HG02798 (cell line): ENCODE data around the gene OVAAL.

Experiments used
- ATAC-seq: cut with Tn5 transposase; IDR thresholded peaks from one replicate; pipeline ENCODE4 v1.9.1; 2021; ENCODE audit warnings: mild to moderate bottlenecking; ENCODE audit not compliant: unreplicated experiment, poor library complexity

OVAAL gene

DNA sequence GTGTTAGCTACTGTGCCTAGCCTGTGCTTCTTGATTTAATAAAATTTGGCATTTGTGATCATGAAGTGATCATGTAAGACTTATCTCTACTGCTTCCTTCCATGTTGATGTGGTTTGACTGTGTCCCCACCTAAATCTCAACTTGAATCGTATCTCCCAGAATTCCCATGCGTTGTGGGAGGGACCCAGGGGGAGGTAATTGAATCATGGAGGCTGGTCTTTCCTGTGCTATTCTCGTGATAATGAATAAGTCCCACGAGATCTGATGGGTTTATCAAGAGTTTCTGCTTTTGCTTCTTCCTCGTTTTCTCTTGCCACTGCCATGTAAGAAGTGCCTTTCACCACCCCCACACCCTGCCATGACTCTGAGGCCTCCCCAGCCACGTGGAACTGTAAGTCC, at the start of gene OVAAL:
Gene OVAAL (plus strand): TSS at position 301 of the 400 bp plus-strand sequence.
- ATAC-seq, result no peak

- ATAC-seq, result no peak
Measured at GRCh38 chr1:180510882-180511281, 47.9 kb upstream of the OVAAL start.

GRCh38 chr1:180513531-180513930, 45.2 kb upstream of the OVAAL start:
- ATAC-seq, result no peak

GRCh38 chr1:180515364-180515763, 43.4 kb upstream of the OVAAL start:
- ATAC-seq, result no peak

DNA sequence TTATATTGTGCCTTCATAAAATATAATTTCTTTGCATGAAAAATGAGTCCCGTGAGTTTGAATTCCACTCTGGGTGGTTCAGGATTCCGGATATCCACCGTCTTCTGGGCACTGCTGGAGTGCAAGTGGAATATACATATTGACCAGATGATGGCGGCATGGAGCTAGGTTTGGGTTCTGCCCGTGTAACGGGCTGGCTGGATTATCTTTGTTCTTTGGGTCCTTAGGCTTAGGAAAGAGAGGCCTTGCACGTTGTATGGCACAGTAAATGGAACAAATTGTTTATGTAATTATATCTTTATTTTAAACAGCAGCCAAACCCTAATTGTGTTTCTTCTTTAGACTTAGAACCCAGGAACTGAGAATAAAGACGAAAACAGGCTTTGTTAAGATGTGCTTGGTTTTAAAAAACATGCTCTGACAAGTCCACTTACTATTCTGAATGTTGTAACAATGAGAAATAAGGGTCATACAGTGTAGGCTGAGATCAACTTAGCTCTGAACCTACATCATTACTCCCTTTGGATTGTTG, 42.8 kb upstream of the OVAAL start:
- peak; percentile 92 for ATAC-seq

DNA sequence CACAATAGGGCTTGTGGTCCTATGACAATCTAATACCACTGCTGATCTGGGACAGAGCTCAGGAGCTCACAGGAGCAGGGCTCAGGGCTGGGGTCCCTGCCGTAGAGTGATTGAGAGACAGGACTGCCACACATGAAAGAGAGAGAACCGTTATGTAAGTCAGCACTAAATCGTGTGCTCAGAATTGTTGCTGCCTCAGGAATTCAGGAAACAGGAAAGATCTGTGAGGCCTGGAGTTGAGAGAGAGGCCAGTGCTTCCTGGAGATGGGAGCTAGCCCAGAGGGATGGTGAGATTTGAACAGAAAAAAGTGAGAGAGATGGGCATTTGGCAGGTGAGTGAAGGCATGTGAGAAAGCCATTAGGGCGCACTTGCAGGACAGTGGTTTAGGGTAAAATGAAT, 38.9 kb upstream of the OVAAL start:
- no peak for ATAC-seq

- no peak for ATAC-seq
Measured at GRCh38 chr1:180521474-180522212, 37.1 kb upstream of the OVAAL start.

GRCh38 chr1:180522213-180522515, 36.6 kb upstream of the OVAAL start:
- ATAC-seq, result no peak

GRCh38 chr1:180524160-180524914, 34.4 kb upstream of the OVAAL start:
- no peak for ATAC-seq

DNA sequence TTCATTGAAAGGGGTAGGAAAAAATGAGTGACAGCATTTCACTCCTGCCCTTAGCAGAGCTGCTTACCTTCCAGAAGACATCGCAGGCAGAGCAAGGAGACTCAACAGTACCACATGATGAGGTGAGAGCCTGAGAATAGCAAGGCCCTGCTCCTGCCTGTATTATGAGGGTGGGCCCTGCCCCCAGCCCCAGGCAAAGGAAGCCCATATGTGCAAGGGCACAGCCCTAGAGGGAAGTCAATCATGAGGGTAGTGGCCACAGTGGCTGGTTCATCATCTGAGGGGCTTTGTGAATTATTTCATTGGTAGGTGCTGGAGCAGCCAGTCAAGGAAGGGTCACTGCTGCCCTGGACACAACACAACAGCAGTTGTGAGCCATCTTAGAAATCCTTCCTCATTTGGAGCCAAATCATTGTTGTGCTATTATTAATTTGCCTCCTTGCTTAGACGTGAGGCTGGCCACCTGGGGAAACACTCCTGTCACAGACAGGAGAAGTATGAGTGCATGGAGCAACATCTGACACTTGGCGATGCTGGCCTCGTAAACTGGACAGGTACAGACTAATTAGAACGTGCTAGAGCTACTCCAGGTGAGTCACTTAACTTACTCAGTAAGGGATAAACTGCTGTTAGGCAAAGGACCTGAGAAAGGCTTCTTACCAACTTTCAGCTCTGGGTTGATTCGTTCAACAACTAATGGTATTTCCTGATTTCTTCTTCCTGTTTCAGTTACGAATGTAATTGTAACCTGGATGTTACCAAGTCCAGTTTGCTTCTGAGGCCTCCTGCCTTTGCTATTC, 33.6 kb upstream of the OVAAL start:
- no peak for ATAC-seq

DNA sequence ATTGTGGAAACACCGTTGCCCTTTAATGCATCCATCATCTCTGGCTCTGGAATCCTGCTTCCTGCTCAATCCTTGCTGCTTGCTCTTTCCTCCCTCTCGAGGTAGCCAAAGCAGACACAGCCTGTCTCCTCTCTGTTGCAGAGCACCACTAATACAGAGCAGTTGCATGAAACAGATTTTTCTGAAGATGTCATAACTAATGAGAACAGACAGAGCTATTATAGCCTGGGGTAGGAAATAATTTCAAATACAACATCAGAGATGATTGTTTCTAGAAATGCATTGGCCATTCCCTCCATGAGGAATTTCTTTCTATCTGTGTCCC, 33.1 kb upstream of the OVAAL start:
- no peak for ATAC-seq

DNA sequence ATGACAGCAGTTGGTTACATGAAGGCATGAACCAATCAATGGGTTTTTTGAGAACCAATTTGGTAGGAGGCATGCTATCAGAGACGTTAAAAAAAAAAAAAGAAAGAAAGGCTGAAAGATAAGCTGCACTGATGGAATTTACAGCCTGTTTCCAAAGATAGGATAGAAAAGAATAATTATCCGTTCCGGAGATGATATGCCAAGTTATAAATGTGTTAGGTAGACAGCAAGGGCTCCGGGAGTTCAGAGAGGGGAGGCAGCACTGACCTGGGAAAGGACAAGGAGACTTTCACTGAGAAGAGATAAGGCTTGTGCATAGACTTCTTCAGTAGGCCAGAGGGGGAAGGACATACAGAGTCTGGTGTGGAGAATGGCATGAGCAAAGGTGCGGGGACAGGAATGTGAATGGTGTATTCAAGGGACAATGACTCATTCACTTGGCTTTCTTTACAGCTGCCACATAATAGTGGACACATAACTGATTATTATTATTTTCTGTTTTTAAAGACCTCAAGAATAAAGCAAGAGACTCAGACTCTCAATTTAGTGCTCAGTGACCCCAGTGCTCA, 31.6 kb upstream of the OVAAL start:
- ATAC-seq, result no peak

- no peak for ATAC-seq
Measured at GRCh38 chr1:180528868-180529470, 29.8 kb upstream of the OVAAL start.

DNA sequence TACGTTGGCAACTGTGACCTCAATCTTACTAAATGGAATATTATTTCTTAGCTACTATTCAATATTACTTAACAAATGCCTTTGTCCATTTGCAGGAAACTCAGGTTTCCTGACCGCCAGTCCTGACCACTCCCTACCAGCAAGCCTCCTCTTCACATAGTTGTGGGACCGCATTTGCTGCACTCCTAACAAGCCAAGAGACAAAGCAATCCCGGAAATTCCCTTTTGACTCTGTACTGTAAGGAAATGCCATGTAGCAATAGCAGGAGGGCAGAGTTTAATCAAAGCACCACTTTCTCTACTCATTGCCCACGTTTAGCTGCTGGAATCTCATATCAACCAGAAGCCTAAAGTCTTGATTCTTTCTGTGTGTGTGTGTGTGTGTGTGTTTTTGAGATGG, 28.3 kb upstream of the OVAAL start:
- no peak for ATAC-seq

DNA sequence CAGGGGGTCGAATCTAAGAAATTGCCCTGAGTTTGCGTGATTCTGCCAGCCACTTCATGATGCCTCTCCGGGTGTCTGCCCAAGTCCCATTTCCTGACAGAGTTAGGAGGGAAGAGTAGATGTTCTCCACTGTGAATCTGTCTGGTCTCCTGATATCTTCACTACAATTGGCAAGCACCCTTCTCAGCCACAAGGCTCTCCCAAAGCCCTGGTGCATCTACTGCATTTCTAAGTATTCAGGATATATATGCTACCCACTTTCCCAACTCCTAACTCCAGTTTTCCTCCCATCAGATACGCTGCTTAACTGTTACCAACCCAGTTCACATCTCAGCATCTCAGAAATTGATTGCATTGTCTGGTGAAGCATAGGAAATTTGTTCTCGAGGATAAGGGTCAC, 25.9 kb upstream of the OVAAL start:
- ATAC-seq, result no peak

DNA sequence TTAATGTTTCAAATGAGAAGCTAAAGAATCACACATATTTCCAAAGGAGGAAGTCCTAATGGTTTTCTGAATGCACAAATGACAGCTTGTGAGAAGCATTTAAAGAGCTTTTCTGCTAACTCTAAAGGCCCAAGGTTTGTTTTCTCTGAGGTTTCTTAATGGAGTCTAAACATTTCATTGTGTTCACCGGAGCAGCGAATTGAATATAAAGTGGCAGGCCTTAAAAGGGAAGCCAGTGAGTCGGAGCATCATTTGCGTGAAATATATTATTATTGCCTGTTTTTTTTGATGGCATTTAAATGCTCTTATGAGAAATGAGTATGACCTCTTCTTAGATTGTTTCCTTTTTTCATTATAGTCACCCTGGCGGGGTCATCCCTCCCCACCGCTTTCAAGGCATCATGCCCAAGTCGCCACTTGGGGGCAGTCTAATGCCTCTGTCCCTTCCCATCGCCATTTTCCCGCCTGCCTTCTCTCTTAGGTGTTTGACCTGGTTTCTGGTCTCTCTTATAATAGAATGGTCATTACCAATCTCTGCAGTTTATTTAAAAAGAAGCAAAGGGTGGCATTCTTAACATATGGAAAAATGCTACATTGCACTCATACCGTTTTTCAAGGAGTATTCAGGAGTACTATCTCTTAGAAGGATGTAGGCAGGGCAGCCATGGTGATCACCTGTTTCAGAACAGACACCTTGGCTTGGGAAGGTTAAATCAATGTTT, 25.3 kb upstream of the OVAAL start:
- ATAC-seq, result peak; percentile 71

GRCh38 chr1:180534214-180534613, 24.6 kb upstream of the OVAAL start:
- no peak for ATAC-seq

GRCh38 chr1:180535418-180535999, 23.3 kb upstream of the OVAAL start:
- ATAC-seq, result no peak

DNA sequence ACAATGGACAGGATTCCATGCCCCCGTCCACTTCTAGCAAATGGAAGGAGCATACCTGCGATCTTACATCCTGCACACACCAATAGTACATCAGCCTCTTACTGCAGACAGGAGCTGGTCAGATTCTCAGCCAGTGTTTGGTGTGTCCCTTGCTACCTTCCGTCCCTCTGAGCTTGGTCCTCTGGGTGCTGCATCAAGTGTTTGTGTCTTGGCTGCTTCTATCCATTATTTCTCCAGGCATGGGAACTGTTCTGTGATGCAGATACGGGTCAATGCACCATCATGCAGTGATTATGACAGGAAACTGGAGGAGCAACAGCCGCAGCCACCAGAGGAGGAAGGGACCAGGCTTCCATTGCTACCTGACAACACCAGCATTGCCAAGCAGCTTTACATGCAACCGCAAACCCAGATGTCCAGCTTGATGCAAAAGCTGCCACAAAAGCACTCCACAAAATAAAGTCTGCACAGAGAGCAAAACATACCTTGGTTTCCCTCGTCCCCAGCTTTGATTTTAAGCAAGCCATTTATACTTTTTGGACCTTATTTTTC, 21.9 kb upstream of the OVAAL start:
- ATAC-seq, result no peak
